ENCODE data around the gene VWA7.

DNA sequence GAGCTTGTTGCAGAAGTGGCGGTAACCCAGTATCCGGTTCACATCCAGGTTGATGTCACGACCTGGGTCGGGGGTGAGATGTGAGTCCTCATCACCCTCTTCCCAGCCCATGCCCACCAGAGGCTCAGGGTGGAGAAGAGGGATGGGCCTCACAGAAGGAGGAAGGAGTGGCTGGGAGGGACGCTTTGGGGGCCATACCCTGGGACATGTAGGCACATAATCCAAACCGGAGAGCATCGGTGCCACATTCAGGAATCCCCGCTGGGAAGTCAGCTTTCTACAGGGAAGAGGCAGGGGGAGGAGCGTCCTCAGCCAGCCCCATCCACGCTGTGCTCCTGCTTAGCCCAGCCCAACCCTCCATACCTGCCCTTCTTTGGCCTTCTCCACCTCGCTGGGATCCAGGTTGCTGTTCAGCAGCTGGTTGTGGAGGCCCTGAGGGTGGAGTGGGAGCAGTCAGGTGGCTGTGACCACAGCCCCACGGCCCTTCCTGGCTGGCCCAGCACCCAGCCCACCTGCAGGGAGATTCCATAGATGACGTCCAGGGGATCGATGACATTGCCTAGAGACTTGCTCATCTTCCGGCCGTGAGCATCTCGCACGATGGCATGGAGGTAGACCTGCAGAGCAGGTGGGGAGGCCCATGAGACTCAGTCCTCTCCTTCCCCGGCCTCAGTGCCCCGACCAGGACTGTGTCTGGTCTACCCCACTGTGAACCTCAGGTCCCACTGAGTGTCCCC lies 3.5 kb upstream of the VWA7 start:
- no peak for TF ChIP-seq MYC (IDR thresholded peaks at IDR 0.05; ENCODE audit: borderline replicate concordance, low read length)
- no peak for TF ChIP-seq HDAC2 (IDR thresholded peaks at IDR 0.05)
- no peak for TF ChIP-seq POLR2A (IDR thresholded peaks at IDR 0.05; ENCODE audit: low read length)
- TF ChIP-seq CBX8 (IDR thresholded peaks at IDR 0.05) = no peak
- TF ChIP-seq RFX5 (IDR thresholded peaks at IDR 0.05) = no peak
- TF ChIP-seq CTCF (IDR thresholded peaks at IDR 0.05) = no peak
- TF ChIP-seq, protein P1, sequence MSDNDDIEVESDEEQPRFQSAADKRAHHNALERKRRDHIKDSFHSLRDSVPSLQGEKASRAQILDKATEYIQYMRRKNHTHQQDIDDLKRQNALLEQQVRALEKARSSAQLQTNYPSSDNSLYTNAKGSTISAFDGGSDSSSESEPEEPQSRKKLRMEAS (IDR thresholded peaks at IDR 0.05) = no peak
- TF ChIP-seq TP53 (CRISPR knock-in tag; IDR thresholded peaks at IDR 0.05) = no peak
- TF ChIP-seq, protein P2, sequence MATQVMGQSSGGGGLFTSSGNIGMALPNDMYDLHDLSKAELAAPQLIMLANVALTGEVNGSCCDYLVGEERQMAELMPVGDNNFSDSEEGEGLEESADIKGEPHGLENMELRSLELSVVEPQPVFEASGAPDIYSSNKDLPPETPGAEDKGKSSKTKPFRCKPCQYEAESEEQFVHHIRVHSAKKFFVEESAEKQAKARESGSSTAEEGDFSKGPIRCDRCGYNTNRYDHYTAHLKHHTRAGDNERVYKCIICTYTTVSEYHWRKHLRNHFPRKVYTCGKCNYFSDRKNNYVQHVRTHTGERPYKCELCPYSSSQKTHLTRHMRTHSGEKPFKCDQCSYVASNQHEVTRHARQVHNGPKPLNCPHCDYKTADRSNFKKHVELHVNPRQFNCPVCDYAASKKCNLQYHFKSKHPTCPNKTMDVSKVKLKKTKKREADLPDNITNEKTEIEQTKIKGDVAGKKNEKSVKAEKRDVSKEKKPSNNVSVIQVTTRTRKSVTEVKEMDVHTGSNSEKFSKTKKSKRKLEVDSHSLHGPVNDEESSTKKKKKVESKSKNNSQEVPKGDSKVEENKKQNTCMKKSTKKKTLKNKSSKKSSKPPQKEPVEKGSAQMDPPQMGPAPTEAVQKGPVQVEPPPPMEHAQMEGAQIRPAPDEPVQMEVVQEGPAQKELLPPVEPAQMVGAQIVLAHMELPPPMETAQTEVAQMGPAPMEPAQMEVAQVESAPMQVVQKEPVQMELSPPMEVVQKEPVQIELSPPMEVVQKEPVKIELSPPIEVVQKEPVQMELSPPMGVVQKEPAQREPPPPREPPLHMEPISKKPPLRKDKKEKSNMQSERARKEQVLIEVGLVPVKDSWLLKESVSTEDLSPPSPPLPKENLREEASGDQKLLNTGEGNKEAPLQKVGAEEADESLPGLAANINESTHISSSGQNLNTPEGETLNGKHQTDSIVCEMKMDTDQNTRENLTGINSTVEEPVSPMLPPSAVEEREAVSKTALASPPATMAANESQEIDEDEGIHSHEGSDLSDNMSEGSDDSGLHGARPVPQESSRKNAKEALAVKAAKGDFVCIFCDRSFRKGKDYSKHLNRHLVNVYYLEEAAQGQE (IDR thresholded peaks at IDR 0.05) = no peak
